H4 (cell line): Measurements from ENCODE around the gene MPST. TPM values are rescaled to one million over a fixed set of nuclear protein-coding genes. Genes with fewer than 3 reads are reported as not detected.
A peak's percentile ranks its signal among the peaks of the same experiment; 100 is the strongest.
"Not testable (repeated sequence)": the region's sequence is repeated elsewhere in the genome, so short reads cannot be mapped to it uniquely, and the experiment has no call there.

Experiments
- DNase-seq: peaks from one replicate; pipeline ENCODE4 v3.0.0-alpha.2; 2015; ENCODE audit warnings: low spot score
- total RNA-seq: library from RNA; depleted of rRNA; stranded (reverse); fragments of >200 nt; shearing (Covaris generic); gene quantifications from 2 replicates; pipeline ENCODE4 v1.2.3, GENCODE V29; 2014

MPST gene
- total RNA-seq, 1 experiment from 2014 or later: 39.6 TPM

GRCh38 chr22:37060801-37061610, 41.5 kb downstream of the MPST start:
- no peak for DNase-seq

DNA sequence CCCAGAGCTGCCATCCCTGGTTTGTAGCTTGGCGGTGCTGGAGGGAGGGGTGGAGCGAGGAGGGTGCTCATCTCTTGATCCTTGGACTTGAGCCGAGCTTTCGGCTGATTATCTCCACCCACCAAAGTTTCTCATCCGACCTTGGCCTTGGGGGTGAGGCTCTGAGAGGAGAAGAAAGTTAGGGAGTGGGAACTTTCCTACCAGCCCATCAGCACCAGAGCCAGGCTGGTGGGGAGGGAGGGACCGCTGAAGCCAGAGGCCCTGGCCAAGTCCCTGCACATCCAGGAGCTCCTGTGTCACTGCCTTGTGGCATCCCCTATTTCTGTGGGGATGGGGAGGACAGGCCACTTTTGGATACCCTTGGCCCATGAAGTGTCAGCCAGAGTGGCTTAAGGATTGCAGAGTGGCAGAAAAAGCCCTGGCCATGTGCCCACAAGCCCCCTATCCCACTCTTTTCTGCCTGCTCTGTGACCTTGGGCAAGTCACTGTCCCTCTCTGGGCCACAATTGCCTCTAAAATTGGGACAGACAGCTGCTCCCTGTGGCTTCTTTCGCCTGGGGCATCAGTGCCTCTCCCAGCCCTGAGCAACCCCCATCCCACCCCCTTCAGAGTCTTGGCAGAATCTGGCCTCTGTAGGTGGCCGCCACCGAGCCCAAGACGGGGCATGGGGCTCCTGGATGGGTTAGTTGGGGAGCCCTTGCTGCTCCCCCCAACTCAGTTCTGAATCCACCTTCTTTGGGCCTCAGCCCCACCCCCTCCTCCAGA, 42.3 kb downstream of the MPST start:
- no peak for DNase-seq

- no peak for DNase-seq
Observed at GRCh38 chr22:37062376-37062675, 42.8 kb downstream of the MPST start.

GRCh38 chr22:37062702-37063381, 43.3 kb downstream of the MPST start:
- no peak for DNase-seq

- no peak for DNase-seq
Observed at GRCh38 chr22:37063431-37064420, 44.2 kb downstream of the MPST start.

DNA sequence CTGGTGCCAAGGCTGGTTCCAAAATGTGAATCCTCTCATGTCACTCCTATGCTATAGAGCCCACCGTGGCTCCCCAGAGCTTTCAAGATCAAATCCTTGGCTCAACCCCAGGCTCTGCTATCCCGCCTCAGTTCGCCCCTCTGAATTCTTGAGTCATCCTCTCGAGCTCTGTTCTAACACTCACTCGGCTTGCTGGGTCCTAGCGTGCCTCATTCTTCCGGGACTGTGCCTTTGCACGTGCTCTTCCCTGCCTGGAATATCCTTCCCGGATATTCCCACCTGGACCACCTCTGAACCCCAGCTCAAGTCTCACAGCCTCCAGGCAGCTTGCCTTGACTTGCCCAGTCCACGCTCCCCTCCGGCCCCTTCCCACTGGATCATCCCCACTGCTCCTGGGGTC, 45.0 kb downstream of the MPST start:
- no peak for DNase-seq

DNA sequence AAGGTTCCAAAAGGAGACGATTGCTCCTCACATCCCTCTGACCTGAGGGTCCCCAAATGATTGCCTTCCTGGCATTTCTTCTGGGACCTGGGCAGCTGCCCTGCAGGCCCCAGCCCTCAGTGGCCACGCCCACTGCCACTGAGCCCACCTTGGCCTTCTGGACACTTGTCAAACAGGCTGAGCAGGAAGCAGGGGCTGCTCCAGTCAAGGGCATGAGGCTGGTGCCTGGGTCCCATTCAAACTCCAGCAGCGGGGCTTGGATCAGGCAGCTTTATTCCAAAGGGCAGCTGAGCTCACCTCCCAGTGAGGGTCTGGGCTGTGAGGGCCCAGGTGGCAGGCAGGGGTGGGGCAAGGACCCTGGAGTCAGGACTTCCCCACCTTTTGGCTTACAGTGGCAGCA, 45.6 kb downstream of the MPST start:
- DNase-seq: no peak

DNA sequence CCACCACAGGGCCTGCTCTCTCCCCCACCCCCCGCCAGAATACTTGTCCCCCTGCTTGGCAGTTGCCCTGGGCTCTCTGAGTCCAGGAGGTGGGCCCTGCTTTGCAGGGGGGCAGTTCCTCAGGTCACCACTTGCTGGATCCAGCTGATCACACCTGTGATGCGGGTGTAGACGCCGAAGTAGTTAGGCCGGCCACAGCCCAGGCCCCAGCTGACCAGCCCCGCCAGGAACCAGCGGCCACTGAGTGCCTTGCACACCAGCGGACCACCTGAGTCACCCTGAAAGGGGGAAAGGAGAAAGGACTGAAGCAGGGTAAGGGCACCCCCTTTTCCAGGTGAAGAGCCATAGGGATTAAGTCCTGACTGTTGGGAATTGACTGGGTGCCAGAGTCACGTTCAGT, 46.4 kb downstream of the MPST start:
- DNase-seq: no peak

DNA sequence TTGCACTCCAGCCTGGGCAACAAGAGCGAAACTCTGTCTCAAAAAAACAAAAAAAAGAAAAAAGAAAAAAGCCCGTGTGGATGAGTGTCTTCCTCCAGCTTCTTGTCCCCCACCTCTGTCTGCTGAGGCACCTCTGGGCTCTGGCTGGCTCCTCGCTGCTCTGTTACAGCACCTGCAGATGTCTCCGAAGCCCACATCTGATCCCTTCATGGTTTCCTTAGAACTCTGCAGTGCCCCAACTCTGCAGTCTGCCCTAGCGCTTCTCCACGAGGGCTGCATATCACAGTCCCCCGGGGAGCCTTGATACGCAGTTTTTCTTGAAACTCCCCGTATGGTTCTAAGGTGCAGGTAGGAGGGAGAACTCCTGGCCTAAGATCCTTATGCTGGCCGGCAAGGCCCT, 47.9 kb downstream of the MPST start:
- no peak for DNase-seq

DNA sequence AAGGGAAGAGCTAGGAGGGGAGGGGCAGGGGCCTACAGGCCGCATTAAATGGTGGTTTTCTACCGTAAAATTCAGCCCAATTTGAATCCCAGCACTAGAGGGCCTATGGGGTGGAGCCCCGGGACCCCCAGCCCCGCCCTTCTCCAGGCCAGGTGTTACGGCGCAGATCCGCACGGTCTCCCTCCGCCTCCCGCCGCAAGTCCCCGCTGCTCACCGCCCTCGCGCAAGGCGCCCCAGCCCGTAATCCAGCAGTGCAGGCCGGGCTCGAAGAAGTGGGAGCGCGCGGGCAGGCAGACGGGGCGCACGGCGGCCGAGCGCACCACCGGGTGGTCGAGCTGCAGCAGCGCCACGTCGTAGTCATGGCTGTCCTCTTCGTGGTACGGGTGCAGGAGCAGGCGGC, 49.3 kb downstream of the MPST start:
- no peak for DNase-seq

DNA sequence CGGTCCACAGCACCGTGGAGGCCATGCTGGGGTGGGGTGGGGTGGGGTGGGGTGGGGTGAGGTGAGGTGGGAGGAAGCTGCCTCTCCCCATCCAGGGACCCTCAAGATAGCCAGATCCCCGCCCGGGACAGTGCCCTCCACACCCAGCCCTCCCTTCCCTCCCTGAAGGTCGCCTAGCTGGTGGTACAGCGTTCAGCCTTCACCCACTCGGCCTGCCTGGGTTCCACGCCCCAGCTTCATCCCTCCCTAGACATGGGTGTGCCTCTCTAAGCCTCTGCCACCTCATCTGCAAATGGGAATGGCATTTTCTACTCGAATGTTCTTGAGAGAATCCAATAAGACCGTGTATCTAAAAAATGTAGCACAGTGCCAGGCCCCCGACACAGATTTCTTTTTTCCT, 49.8 kb downstream of the MPST start:
- DNase-seq: no peak

DNA sequence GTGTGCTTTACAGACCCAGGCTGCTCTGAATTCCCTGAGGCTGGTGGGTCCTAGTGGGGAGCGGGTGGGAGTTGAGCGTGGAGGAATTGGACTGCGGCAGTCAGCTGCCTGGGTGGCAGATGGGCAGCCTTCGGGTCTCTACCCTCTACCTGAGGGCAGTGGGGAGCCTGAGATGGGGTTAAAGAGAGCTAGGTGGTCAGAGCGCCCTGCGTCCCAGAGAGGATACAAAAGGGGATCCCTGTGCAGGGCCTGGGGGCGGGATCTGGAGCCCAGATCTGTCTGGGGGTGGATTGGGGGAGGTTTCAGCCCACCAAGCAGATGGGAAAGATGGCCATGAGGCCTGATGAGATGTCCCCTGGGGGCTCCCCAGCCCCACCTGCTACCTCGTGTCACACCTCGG, 50.2 kb downstream of the MPST start:
- DNase-seq: no peak

DNA sequence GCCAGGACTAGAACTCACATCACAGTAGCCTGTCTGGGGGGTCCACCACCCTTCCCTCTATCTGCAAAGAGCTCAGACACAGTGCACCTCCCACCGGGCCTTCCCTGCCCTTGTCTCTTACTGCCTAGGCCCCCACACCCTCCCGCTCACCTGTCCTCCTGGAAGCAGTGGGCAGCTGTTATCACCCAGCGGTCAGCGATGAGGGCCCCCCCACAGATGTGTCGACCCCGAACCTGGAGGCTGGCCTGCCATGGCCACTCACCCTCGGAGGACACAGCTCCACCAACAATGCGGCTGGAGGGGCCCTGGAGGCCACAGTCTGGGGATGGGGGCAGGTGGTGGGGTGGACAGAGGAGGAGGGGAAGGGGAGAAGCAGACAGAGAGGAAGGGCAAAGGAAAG, 50.8 kb downstream of the MPST start:
- no peak for DNase-seq

DNA sequence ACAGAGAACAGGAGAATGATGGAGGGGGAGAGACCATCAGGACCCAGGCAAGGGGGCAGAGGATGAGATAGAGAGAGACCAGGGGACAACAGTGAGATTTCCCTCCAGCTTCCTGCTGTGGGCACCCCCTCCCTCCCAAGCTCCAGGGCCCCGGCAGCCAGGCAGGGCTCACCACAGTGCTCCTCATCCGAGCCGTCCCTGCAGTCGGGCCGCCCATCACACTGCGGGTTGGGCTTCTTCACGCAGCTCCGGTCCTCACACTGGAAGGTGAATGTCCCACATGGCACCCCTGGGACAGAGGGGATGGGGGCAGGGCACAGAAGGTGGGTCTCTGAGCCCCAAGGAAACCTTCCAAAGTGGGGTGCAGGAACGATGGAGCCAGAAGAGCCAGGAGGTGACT, 51.2 kb downstream of the MPST start:
- DNase-seq: no peak

- DNase-seq: not testable (repeated sequence)
Observed at GRCh38 chr22:37071850-37072592, 52.5 kb downstream of the MPST start.

- DNase-seq: no peak
Observed at GRCh38 chr22:37072673-37073072, 53.1 kb downstream of the MPST start.

DNA sequence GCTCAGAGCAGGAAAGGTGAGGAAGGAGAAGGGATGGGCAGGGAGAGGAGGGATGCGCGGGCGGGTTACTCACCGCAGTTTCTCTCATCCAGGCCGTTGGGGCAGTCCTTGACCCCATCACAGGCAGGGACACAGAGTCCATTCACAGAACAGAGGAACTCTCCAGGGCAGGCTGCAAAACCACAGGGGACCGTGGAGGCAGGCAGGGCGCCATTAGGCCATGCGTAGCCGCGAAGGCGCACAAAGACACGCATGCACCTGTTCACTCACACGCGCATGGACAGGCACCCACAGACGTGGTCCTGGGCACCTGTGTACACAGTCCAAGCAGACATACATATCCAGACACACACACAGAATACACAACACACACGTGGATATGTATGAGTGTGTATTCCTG, 55.0 kb downstream of the MPST start:
- DNase-seq: no peak

- DNase-seq: no peak
Observed at GRCh38 chr22:37075046-37075445, 55.5 kb downstream of the MPST start.

DNA sequence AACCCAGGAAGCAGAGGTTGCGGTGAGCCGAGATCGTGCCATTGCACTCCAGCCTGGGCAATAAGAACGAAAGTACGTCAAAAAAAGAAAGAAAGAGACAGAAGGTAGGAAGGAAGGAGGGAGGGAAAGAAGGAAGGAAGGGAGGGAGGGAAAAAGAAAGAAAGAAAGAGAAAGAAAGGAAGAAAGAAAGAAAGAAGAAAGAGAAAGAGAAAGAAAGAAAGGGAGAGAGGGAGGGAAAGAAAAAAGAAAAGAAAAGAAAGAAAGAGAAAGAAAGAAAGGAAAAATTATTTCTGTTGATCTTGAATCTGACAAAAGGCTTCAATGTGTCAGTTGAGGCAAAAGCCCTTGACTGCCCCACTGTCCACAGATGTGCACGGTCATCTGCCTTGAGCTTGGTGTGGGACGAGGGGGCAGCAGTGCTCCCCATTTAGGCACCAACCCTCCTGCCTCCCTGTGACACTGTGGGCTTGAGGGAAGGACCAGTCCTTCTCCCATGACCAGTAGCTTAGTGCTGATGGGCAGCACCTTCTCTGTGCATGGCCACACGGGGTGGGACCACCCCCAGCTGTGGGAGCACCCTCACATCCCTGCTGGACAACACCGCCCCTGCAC, 56.4 kb downstream of the MPST start:
- DNase-seq: no peak

DNA sequence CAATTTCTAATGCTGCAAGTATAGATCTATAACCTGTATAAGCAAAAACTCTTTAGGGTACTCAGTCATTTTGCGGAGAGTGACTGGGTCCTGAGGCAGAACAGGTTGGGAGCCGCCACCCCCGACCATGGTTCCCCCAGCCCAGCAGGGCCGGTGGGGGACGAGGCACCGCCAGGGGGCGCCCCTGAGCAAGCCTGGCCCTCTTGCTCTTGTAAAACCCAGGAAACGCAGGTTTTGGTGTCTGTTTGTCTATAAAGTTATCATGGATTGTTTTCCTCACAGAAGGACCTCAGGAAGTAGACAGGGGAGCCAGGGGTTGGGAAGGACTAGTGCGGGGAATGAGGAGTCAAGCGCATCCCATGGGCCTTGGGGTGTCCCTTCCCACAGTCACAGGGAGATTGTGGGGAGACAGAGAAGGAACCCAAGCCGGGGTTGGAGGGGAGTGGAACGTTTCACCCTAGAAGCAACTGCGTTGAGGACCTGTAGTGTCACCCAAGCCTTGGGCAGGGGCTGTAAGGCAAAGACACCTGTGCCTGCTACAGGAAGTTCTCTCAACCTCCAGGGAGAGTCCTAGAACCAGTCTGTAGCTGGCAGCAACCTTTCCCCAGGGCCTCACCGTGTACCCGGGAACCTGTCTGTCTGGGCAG, 58.4 kb downstream of the MPST start:
- peak; percentile 13 for DNase-seq
